Lower lobe of right lung (tissue), 2 donors: ENCODE data around the gene HSD3B7. TPM values are rescaled to one million over a fixed set of nuclear protein-coding genes. Genes with fewer than 3 reads are reported as not detected.

Experiments
- ATAC-seq, 2 donors: fragments of 200-7000 bp; cut with Tn5 transposase; one replicate each; pipeline ENCODE4 v1.9.1; 2020 to 2022; ENCODE audit warnings: mild to moderate bottlenecking in 2 of 2, moderate library complexity in 2 of 2
- DNase-seq: peaks from one replicate; pipeline ENCODE4 v3.0.0-alpha.2; 2020
- H3K27ac ChIP-seq: fragments of 200-600 bp; one replicate; pipeline ENCODE4 v1.8.0; 2022
- H3K27me3 ChIP-seq: fragments of 200-600 bp; one replicate; pipeline ENCODE4 v1.8.0; 2022; ENCODE audit warnings: low read depth
- H3K36me3 ChIP-seq: fragments of 200-600 bp; one replicate; pipeline ENCODE4 v1.8.0; 2022; ENCODE audit warnings: mild to moderate bottlenecking
- H3K4me1 ChIP-seq: fragments of 200-600 bp; one replicate; pipeline ENCODE4 v1.8.0; 2022
- H3K4me3 ChIP-seq: fragments of 200-600 bp; one replicate; pipeline ENCODE4 v1.8.0; 2022; ENCODE audit warnings: mild to moderate bottlenecking
- H3K9me3 ChIP-seq: fragments of 200-600 bp; one replicate; pipeline ENCODE4 v1.8.0; 2022
- CTCF ChIP-seq: fragments of 200-600 bp; IDR thresholded peaks from one replicate; pipeline ENCODE4 v1.8.0; 2022; ENCODE audit warnings: antibody characterized with exemption, mild to moderate bottlenecking
- intact Hi-C: fragments of 100-400 bp; cut with DNase I; formaldehyde crosslinking; loops from one replicate; pipeline ENCODE4 v1.11.0; 2022
- total RNA-seq: library from RNA; stranded (reverse); fragmentation: NEBNext Ultra II Directional; extraction: Animal tissue kit (Norgen Biotek cat#: 25700); gene quantifications from one replicate; pipeline ENCODE4 v1.2.1, GENCODE V29; 2021
- donor health status: DM: no; HTN: yes; CAD: no; lungs with severe emphysema.

HSD3B7 gene
- total RNA-seq, 1 donor from 2014 or later = 23.6 TPM

DNA sequence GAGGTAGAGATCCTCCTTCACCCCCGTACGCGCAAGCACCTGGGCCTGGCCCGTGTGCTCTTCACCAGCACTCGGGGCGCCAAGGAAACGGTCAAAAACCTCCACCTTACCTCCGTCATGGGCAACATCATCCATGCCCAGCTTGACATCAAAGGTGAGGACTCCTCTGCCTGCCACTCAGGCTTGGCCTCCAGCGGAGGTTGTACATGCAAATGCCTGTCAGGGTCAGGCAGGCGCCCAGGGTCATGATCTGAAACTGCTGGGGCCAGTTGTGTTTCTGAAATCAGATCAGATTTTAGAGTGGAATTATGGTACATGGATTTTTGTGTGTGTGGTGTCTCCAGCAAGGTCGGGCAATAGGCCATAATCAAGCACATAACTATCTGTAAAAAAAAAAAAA, 23.6 kb upstream of the HSD3B7 start:
- no peak for DNase-seq
- TF ChIP-seq CTCF = no peak
- Histone ChIP-seq H3K4me1 (peaks cover 18% of the 10 kb centered on the region), H3K4me3 (no peak overlapping the region), H3K27ac (no peak overlapping the region), H3K27me3 (no peaks in the 10 kb centered on the region), H3K9me3 (no peaks in the 10 kb centered on the region), H3K36me3 (peaks cover 73% of the 10 kb centered on the region)
- intact Hi-C loops = no loop called here
- no peak for ATAC-seq

GRCh38 chr16:30963925-30964511, 21.0 kb upstream of the HSD3B7 start:
- Histone ChIP-seq H3K4me3 (no peak overlapping the region), H3K27ac (no peak overlapping the region), H3K36me3 (peaks cover 99% of the 10 kb centered on the region), H3K27me3 (no peaks in the 10 kb centered on the region), H3K9me3 (no peaks in the 10 kb centered on the region), H3K4me1 (peaks cover 5% of the 10 kb centered on the region)
- TF ChIP-seq CTCF = no peak
- intact Hi-C loops = no loop called here
- DNase-seq (no peak), ATAC-seq (no peak)

GRCh38 chr16:30964574-30965226, 20.3 kb upstream of the HSD3B7 start:
- Histone ChIP-seq H3K9me3 (no peaks in the 10 kb centered on the region), H3K27ac (no peak overlapping the region), H3K4me1 (no peaks in the 10 kb centered on the region), H3K4me3 (no peak overlapping the region), H3K27me3 (no peaks in the 10 kb centered on the region), H3K36me3 (peaks cover 99% of the 10 kb centered on the region)
- intact Hi-C loops = no loop called here
- no peak for ATAC-seq
- TF ChIP-seq CTCF = no peak
- no peak for DNase-seq

DNA sequence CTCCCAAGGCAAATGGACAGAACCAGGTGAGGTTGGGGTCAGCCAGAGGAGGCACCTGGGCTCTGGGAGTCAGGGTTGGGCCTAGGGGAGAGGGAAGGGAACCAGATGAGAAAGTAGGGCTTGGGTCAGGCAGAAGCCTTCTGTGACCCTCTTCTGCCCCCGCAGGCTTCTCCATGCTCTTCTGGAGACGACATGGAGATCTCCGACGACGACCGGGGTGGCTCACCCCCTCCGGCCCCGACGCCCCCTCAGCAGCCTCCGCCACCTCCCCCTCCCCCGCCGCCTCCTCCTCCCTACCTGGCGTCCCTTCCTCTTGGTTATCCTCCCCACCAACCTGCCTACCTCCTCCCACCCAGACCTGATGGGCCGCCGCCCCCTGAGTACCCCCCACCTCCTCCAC, 19.6 kb upstream of the HSD3B7 start:
- intact Hi-C loops = no loop called here
- DNase-seq (no peak), ATAC-seq (peak in 1 of 2 donors; percentile 13)
- H3K27ac ChIP-seq = no peak overlapping the region
- no peaks in the 10 kb centered on the region for H3K4me1 ChIP-seq
- H3K4me3 ChIP-seq = no peak overlapping the region
- H3K27me3 ChIP-seq = no peaks in the 10 kb centered on the region
- no peaks in the 10 kb centered on the region for H3K9me3 ChIP-seq
- peaks cover 99% of the 10 kb centered on the region for H3K36me3 ChIP-seq
- TF ChIP-seq CTCF = no peak

DNA sequence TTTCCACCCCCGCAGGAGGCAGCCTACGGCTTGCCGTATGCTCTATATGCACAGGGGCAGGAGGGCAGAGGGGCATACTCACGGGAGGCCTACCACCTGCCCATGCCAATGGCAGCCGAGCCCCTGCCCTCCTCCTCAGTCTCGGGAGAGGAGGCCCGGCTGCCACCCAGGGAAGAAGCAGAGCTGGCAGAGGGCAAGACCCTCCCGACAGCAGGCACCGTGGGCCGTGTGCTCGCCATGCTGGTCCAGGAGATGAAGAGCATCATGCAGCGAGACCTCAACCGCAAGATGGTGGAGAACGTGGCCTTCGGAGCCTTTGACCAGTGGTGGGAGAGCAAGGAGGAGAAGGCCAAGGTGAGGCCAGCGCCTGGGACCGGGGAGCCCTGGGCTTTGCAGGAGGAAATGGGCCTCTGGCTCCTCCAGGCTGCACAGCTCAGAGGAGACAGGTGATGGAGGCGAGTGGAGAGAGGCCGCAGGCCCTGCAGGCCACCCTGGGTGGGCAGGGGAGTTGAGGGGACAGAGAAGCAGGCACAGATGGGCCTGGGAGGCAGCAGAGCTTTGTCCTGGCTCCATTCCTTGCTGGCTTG, 18.9 kb upstream of the HSD3B7 start:
- DNase-seq (no peak), ATAC-seq (no peak)
- no peak for TF ChIP-seq CTCF
- Histone ChIP-seq H3K4me3 (no peak overlapping the region), H3K27me3 (no peaks in the 10 kb centered on the region), H3K36me3 (peaks cover 99% of the 10 kb centered on the region), H3K27ac (no peak overlapping the region), H3K9me3 (no peaks in the 10 kb centered on the region), H3K4me1 (no peaks in the 10 kb centered on the region)
- intact Hi-C loops = no loop called here
